ENCODE measurements around the gene AGAP3.

AGAP3 gene

DNA sequence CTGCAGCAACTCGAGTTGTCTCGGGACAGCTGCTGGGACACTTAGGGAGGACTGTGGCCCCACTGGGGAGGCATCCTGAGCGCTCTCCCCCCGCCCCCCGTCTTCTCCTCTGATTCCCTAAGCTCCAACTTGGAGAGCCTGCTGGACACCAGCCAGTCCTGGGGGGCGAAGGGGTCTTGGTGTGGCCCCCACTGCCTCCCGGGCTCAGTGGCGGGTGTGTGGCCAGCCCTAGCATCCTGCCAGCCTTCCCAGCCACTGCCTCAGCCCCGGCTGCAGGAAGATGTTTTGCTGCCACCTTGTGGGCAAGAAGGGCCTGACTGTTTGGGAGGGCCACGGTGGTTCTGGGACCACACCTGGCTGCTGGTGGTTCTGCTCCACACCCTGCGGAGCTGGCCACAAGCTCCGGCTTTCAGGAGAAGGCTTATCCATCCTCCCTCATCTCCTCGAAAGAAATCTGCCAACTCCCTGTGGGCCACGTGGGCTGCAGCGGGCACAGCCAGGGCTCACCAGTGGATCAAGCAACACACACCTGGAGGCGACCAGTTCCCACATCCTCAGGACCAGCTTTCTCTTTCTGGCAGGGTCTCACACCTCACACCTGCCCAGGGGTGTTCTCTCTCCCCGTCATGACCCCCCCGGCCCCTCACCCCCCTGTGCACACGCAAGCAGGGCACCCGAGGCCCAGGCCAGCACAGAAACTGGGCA is 24.8 kb downstream of the AGAP3 start:
- TF ChIP-seq CTCF (conservative IDR thresholded peaks at IDR 0.05; ENCODE audit: low read depth), result peak; percentile 96
- peak; percentile 68 for DNase-seq (ENCODE audit: low spot score)
- CTCF ChIA-PET, result interaction anchor here (0.6 to 2.0 kb wide), 12 partner anchors 23 to 339 kb away, joined by 3 to 17 read pairs (median 4); partner anchors contain the start of gene ABCB8
- peak overlapping the region; percentile 91 for H3K27ac ChIP-seq
- POLR2A ChIA-PET (ENCODE audit: low non-redundant PET), result interaction anchor here (0.6 kb wide), 1 partner anchor 128 kb away, joined by 3 read pairs; no protein-coding TSS in a partner anchor

DNA sequence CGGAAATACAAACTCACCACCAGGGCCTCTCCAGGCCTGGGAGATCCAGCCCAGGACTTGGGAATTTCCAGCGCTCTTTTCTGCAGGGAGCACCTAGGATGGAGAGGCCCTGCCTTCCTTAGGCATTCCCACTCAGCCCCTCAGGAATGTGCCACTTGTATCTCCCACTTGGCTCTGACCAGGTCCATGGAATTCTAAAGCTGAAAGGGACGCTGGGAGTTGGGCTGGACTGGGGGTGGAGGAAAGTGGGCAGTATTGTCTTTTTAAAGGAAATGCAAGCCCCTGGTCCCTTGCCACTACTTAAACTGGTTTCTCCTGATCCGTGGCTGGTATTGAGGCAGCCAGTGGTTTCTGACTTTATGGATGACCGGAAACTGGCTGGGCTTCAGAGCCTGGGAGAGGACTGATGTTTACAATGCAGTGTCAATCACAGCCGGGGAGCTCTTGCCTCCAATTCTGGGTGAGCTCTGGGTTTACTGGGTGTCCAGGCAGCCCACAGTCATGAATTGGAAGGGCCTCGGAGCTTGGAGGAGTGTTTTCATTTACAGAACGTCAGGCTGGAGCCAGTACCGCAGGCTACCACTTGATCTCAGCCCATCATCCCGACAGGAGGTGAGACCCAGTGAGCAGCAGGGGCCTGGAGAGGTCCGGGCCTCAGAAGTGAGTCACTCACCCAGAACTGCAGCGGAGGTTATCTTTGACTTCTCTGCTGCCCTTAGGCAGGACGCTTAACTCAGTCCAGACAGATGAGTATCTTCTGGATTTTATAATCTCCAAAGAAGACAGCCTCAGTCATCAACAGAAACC is 27.3 kb downstream of the AGAP3 start:
- CTCF ChIA-PET, result interaction anchor here (0.6 to 1.2 kb wide), 3 partner anchors 10 to 151 kb away, joined by 3 to 7 read pairs (median 4); no protein-coding TSS in a partner anchor
- peak overlapping the region; percentile 91 for H3K27ac ChIP-seq
- POLR2A ChIA-PET (ENCODE audit: low non-redundant PET), result interaction anchor here (0.5 kb wide), 1 partner anchor 190 kb away, joined by 3 read pairs; no protein-coding TSS in a partner anchor
- TF ChIP-seq CTCF (conservative IDR thresholded peaks at IDR 0.05; ENCODE audit: low read depth), result no peak
- DNase-seq (ENCODE audit: low spot score), result peak; percentile 69

- TF ChIP-seq CTCF (conservative IDR thresholded peaks at IDR 0.05; ENCODE audit: low read depth), result peak; percentile 32
- DNase-seq (ENCODE audit: low spot score), result peak; percentile 29
- ChIA-PET POLR2A (ENCODE audit: low non-redundant PET) (no interaction called here), CTCF (no interaction called here)
- peak overlapping the region; percentile 91 for H3K27ac ChIP-seq
Measured at GRCh38 chr7:151114151-151115090, 28.1 kb downstream of the AGAP3 start.

DNA sequence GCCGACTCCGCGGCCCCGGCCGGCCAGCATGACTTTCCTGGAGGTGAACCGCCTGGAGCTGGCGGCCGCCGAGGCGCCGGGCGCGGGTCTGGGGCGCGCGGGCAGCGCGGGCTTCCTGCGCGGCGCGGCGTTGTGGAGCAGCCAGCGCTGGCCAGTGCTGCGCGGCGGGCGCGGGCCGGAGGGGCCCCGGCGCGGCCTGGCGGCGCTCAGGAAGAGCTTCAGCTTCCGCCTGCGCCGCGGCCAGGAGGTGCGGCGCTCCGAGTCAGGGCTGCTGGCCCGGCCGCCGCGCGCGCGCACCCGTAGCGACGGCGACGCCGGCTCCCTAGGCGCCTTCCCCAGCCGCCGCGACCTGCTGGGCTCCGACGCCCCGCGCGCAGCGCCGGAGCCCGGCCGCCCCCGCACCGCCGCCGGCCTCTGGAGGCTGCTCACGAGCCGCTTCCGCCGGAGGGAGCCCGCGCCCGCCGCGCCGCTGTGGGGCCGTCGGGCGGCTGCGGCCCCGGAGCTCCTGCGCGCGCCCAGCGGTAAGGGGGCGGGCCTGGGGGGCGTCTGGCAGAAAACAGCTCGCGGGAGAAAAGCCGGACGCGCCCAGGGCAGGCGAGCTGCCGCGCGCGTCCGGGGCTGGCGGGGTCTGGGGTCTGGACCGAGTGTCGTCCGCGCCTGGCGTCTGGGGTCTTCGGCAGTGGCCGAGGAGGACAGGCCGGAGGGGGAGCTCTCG is 29.0 kb downstream of the AGAP3 start:
- ChIA-PET CTCF (interaction anchor here (0.7 kb wide), 1 partner anchor 53 kb away, joined by 3 read pairs; no protein-coding TSS in a partner anchor), POLR2A (ENCODE audit: low non-redundant PET) (interaction anchor here (1.1 kb wide), 1 partner anchor 35 kb away, joined by 5 read pairs; the partner anchor contains the start of gene FASTK)
- DNase-seq (ENCODE audit: low spot score), result no peak
- peak overlapping the region; percentile 91 for H3K27ac ChIP-seq
- no peak for TF ChIP-seq CTCF (conservative IDR thresholded peaks at IDR 0.05; ENCODE audit: low read depth)

- ChIA-PET POLR2A (ENCODE audit: low non-redundant PET) (interaction anchor here (1.1 kb wide), 1 partner anchor 35 kb away, joined by 5 read pairs; the partner anchor contains the start of gene FASTK), CTCF (interaction anchor here (0.7 kb wide), 1 partner anchor 53 kb away, joined by 3 read pairs; no protein-coding TSS in a partner anchor)
- peak overlapping the region; percentile 91 for H3K27ac ChIP-seq
- no peak for TF ChIP-seq CTCF (conservative IDR thresholded peaks at IDR 0.05; ENCODE audit: low read depth)
- DNase-seq (ENCODE audit: low spot score), result peak; percentile 94
Measured at GRCh38 chr7:151115836-151116418, 29.7 kb downstream of the AGAP3 start.
